NCI-H1417 (cell line): ENCODE measurements around the gene EPB41L3.
A peak's percentile ranks its signal among the peaks of the same experiment; 100 is the strongest.

ENCODE experiments used
- DNase-seq, 3 experiments: peaks; one replicate each; lab custom pipeline; 2025; lab: John Stamatoyannopoulos, UW

Gene EPB41L3

GRCh38 chr18:5452943-5453443 lies 90.8 kb downstream of the EPB41L3 start:
- DNase-seq: no peak

- DNase-seq: no peak
These were observed 91.9 kb downstream of the EPB41L3 start for GRCh38 chr18:5451871-5452270.

- no peak for DNase-seq
These were observed 92.6 kb downstream of the EPB41L3 start for GRCh38 chr18:5451150-5451549.

DNA sequence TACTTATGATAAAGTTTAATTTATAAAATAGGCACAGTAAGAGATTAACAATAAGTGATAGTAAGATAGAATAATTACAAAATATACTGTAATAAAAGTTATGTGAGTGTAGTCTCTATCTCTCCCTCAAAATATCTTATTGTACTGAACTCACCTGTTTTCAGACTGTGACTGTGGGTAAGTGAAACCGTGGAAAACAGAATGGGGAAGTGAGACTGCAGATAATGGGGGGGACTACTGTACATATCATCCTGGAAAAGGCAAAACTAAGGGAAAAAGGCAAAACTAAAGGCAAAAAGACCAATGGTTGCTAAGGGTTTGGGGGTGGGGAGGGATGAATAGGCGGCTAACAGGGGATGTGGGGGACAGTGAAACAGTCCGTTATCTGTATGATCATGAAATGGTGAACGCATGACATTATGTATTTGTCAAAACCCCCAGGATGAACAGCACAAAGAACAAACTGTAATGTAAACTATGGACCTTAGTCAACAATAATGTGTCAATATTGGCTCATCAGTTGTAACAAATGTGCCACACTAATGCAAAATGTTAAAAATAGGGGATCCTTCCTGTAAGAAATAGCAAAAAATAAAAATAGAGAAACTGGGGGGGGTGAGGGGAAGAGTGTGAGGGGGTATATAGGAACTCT lies 93.8 kb downstream of the EPB41L3 start:
- no peak for DNase-seq

- no peak for DNase-seq
These were observed 96.4 kb downstream of the EPB41L3 start for GRCh38 chr18:5447442-5447841.

GRCh38 chr18:5444847-5445246 lies 99.0 kb downstream of the EPB41L3 start:
- no peak for DNase-seq

DNA sequence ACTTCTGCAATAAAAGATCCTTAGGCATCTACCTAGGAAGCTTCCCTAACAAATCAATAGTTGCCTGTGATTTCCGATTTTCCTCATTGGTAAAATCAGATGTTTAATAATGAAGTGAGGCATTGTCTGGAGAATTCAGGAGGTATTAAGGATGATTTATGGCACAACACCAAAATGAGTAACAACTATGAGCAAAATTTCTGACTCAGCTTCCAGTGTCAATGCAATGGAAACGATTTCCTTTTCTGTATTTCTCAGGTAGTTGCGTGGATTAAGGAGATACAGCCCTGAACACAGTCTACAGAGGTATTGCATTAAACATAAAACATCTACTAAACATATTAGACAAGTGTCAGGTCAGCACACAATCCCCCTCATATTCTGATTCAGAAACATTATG lies 99.5 kb downstream of the EPB41L3 start:
- DNase-seq: no peak

DNA sequence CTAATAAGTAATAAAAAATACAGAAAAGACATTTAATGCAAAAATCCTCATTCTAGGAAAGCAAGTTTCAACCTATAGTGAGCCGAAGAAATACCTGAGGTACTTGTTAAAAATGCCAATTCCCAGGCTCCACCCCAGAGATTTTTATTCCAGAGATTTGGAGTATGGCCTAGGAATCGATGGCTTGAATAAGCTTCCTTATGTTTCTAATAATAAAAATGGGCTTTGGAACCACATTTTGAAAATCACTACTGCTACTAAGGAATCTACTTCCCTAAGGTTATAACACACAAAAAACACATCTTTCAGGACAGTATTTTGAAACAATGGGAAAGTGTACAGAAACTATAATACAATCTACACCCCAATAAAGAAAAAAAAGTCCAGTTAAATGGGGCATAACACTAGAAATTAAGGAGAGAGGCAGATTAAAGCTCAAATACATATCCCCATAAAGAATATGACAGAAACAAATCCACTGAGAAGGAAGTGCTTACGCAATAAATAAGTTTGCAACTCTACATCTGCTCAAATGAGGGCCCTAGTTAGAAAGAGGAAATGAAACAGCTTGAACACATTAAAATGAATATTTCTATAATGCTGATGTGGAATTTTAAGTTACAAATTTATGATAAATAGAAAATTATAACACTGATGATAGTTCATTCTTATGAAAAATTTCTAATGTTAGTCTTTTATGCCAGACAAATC lies 103.7 kb downstream of the EPB41L3 start:
- no peak for DNase-seq

DNA sequence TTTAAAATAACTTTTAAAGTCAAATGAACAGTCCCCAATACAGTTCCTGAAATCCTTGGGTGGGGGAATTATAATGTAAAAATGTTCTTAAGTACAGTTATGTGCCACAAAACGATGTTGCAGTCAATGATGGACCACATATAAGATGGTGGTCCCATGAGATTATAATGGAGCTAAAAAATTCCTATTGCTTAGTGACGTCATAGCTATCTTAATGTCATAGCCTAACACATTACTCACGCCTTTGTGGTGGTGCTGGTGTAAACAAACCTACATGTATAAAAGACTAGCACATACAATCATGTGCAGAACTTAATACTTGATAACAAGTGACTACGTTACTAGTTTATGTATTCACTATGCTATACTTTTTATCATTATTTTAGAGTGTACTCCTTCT lies 109.4 kb downstream of the EPB41L3 start:
- DNase-seq: no peak

DNA sequence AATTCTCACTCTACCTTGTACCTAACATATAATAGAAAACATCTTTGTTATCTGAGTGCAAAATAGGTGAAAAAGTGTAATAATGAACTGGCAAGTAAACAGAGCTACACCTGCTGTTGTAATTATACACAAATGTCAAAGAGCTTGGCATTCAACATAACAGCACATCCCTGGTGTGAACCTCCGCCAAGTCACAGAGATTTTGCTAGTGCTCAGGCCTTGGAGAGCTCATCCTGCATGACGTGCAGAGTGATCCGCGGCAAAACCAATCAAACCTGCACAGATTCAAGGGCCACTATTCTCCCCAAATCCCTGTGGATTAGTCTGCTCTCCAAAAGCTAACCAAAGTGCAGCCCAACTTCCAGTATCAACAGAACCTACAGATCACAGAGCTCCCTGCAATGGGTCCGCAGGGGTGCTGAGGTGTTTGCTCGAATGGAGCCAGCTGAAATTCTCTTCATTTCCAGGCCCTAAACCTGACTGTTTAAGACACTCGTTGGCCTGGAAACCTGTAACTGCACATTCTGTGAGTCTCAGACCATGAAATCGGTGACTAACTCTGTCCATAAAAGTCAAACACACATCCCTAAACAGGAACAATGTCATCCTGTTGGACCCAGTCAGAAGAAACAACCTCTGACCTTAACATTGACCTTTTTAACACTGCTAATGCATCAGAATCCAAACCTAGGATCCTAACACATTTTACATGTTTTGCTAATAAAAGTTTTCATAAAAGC lies 111.8 kb downstream of the EPB41L3 start:
- DNase-seq: peak in 1 of 3 experiments; percentile 4

DNA sequence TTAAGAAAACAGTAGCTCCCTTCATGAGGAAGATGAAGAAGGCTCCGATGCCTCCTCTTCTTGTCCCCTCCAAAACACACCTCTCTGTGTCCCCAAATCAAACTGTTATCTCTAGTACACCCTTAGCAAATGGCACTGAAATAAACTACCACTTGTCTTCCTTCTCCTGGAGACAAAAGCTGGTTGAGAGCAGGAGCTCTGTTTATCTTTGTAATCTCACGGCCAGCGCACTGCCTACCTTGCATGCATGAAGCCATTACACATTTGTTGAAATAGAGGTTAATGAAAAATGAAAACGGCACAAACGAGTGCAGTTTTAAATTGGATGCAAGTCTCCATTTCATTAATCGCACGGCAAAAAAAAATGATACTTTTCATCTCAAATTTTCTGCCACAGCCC lies 113.7 kb downstream of the EPB41L3 start:
- DNase-seq: peak in 1 of 3 experiments; percentile 58

DNA sequence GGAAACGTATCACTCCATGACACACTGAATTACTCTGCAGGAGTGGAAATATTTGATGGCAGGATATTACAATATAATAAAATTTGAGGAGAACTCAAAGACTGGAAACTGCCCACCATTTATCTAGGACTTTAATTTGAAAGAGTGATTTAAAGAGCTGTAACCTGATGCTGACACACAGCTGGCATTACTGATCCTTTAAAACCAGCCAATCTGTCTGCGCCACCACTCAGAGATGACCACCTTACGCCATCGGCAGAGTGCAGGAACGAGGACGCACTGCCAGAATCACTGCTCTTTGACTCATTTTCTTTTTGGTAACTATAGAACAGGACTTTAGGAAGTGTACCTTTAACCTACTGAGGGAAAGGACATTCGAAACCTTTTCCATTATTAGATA lies 114.1 kb downstream of the EPB41L3 start:
- DNase-seq: peak in 1 of 3 experiments; percentile 16

GRCh38 chr18:5425721-5426120 lies 118.1 kb downstream of the EPB41L3 start:
- no peak for DNase-seq

GRCh38 chr18:5424903-5425664 lies 118.7 kb downstream of the EPB41L3 start:
- DNase-seq: peak; percentile 12 to 37 (median 24)

GRCh38 chr18:5422626-5423025 lies 121.2 kb downstream of the EPB41L3 start:
- DNase-seq: no peak

- no peak for DNase-seq
These were observed 121.8 kb downstream of the EPB41L3 start for GRCh38 chr18:5421981-5422380.

DNA sequence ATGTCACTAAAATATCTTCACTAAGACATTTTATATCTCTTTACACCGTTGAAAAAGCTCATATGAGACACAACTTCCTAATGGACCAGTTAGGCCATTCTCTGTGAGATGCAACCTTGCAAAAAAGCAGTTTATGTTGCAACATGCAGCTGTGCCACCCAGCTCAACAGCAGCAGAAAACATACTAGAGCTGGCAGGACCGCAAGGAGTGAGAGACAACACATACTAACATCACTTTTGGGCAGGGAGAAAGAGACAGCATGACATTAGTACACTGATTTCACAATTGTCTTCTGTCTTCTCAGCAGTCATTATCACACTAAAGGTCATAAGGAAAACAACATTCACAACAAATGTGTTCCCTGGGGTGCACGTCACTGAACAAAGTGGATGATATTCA lies 122.9 kb downstream of the EPB41L3 start:
- no peak for DNase-seq

- DNase-seq: no peak
These were observed 124.2 kb downstream of the EPB41L3 start for GRCh38 chr18:5419601-5420000.

DNA sequence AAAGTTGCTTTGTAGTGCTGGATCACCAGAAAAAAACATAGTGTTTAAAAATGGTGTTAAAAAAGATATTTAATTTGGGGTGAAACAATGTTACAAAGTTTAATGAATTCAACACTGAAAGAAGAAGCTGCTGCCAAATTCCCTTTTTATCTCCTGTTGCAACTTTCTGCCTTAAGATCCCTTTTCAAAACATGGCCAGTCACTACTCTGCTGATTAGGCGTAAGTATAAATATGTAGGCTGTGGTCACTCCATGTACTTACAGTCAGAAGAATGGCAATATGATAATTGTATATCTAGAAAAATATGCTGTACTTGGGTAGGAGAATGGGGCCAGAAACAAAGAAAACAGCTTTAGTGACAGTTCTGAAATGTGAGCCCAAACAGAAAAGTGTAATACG lies 124.8 kb downstream of the EPB41L3 start:
- DNase-seq: no peak

GRCh38 chr18:5417342-5417741 lies 126.5 kb downstream of the EPB41L3 start:
- peak in 1 of 3 experiments; percentile 6 for DNase-seq

DNA sequence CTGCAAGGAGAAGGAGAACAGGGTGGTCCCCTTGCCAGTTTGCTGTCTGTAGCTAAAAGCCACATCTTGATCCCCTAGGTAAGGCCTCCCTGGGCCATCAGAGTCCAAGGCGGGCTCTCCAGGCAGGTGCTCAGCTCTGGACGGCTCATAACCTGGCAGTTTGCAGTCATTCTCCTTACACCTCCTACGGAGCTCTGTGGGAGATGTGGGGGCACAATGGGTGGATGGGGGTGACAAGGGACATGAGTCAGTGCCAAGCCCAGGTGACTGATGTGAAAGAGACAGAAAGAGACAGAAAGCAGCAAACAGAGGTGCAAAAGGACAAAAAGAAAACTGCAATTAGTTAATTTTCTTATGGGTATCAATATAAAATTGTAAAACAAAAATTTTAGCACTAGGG lies 127.7 kb downstream of the EPB41L3 start:
- no peak for DNase-seq

GRCh38 chr18:5415665-5416064 lies 128.1 kb downstream of the EPB41L3 start:
- no peak for DNase-seq
